Measurements from ENCODE around the gene GPX3. TPM values are rescaled to one million over a fixed set of nuclear protein-coding genes. Genes with fewer than 3 reads are reported as not detected.

GPX3 gene
- total and polyA plus RNA-seq, 3 donors from 2014 or later = 119 to 224 (median 216) TPM

- H3K4me3 ChIP-seq = no peak overlapping the region
- H3K36me3 ChIP-seq (ENCODE audit: low read depth, missing control alignments) = no peaks in the 10 kb centered on the region
- H3K27ac ChIP-seq = no peak overlapping the region
- no peak for TF ChIP-seq CTCF (IDR thresholded peaks at IDR 0.05)
- no peak for TF ChIP-seq POLR2A (IDR thresholded peaks at IDR 0.05)
- 92 to 93% methylated on average over 4 of the region's 4 CpGs for WGBS, 2 donors
- intact Hi-C loops (cut with DNase I; ENCODE audit: low total_unique reads) = no loop called here
- H3K4me1 ChIP-seq = peaks cover 22% of the 10 kb centered on the region
- H3K27me3 ChIP-seq = no peaks in the 10 kb centered on the region
- DNase-seq = no peak
- H3K9me3 ChIP-seq = no peaks in the 10 kb centered on the region
These were observed 19.0 kb upstream of the GPX3 start for GRCh38 chr5:151001436-151001835.

- H3K4me1 ChIP-seq = peaks cover 30% of the 10 kb centered on the region
- H3K36me3 ChIP-seq (ENCODE audit: low read depth, missing control alignments) = no peaks in the 10 kb centered on the region
- no peaks in the 10 kb centered on the region for H3K27me3 ChIP-seq
- TF ChIP-seq CTCF (IDR thresholded peaks at IDR 0.05) (peak; percentile 58 to 69 (median 62)), POLR2A (IDR thresholded peaks at IDR 0.05) (no peak)
- no peak overlapping the region for H3K4me3 ChIP-seq
- WGBS, 2 donors = 50 to 61% methylated on average over 2 of the region's 2 CpGs
- intact Hi-C loops (cut with DNase I; ENCODE audit: low total_unique reads) = no loop called here
- no peaks in the 10 kb centered on the region for H3K9me3 ChIP-seq
- no peak overlapping the region for H3K27ac ChIP-seq
- no peak for DNase-seq
These were observed 18.1 kb upstream of the GPX3 start for GRCh38 chr5:151002250-151002649.

GRCh38 chr5:151002681-151003502 lies 17.5 kb upstream of the GPX3 start:
- H3K27ac ChIP-seq = no peak overlapping the region
- H3K36me3 ChIP-seq (ENCODE audit: low read depth, missing control alignments) = no peaks in the 10 kb centered on the region
- 88 to 93% methylated on average over 9 of the region's 9 CpGs for WGBS, 2 donors
- no peaks in the 10 kb centered on the region for H3K27me3 ChIP-seq
- H3K4me3 ChIP-seq = no peak overlapping the region
- intact Hi-C loops (cut with DNase I; ENCODE audit: low total_unique reads) = no loop called here
- H3K9me3 ChIP-seq = no peaks in the 10 kb centered on the region
- DNase-seq = no peak
- H3K4me1 ChIP-seq = peaks cover 30% of the 10 kb centered on the region
- no peak for TF ChIP-seq POLR2A (IDR thresholded peaks at IDR 0.05)
- TF ChIP-seq CTCF (IDR thresholded peaks at IDR 0.05) = no peak

GRCh38 chr5:151003503-151003860 lies 16.9 kb upstream of the GPX3 start:
- H3K27me3 ChIP-seq = no peaks in the 10 kb centered on the region
- no peaks in the 10 kb centered on the region for H3K36me3 ChIP-seq (ENCODE audit: low read depth, missing control alignments)
- no peak for TF ChIP-seq CTCF (IDR thresholded peaks at IDR 0.05)
- TF ChIP-seq POLR2A (IDR thresholded peaks at IDR 0.05) = no peak
- peaks cover 30% of the 10 kb centered on the region for H3K4me1 ChIP-seq
- H3K9me3 ChIP-seq = no peaks in the 10 kb centered on the region
- WGBS, 2 donors = 90 to 95% methylated on average over 3 of the region's 3 CpGs
- intact Hi-C loops (cut with DNase I; ENCODE audit: low total_unique reads) = no loop called here
- no peak for DNase-seq
- no peak overlapping the region for H3K27ac ChIP-seq
- H3K4me3 ChIP-seq = no peak overlapping the region

GRCh38 chr5:151004499-151004898 lies 15.9 kb upstream of the GPX3 start:
- TF ChIP-seq CTCF (IDR thresholded peaks at IDR 0.05) (no peak), POLR2A (IDR thresholded peaks at IDR 0.05) (no peak)
- Histone ChIP-seq H3K4me1 (peaks cover 29% of the 10 kb centered on the region), H3K27ac (no peak overlapping the region), H3K27me3 (no peaks in the 10 kb centered on the region), H3K9me3 (no peaks in the 10 kb centered on the region), H3K4me3 (no peak overlapping the region), H3K36me3 (ENCODE audit: low read depth, missing control alignments) (no peaks in the 10 kb centered on the region)
- intact Hi-C loops (cut with DNase I; ENCODE audit: low total_unique reads) = no loop called here
- DNase-seq = no peak
- 78 to 89% methylated on average over 2 of the region's 2 CpGs for WGBS, 2 donors

Measured in testis (tissue), 3 donors.